Adrenal gland (tissue), 12 donors: ENCODE results near the gene FYB1. TPM values are rescaled to one million over a fixed set of nuclear protein-coding genes. Genes with fewer than 3 reads are reported as not detected.

Source experiments
- DNase-seq, 7 donors: peaks; one replicate each; pipeline ENCODE4 v3.0.0-alpha.2; 2019 to 2020
- H3K27ac ChIP-seq, 5 donors: fragments of 200-600 bp; sonication (generic) in 4 of 5; 1 replicate in 3 of 5; 2 replicates in 2 of 5; pipeline versions ENCODE4 v1.5.1 to v1.8.0; 2016 to 2020; ENCODE audit warnings: mild to moderate bottlenecking in 1 of 5
- H3K27me3 ChIP-seq: fragments of 200-600 bp; 2 replicates; pipeline ENCODE4 v1.8.0; 2021
- H3K36me3 ChIP-seq, 2 donors: fragments of 200-600 bp; replicated peaks in 1 of 2; 1 replicate in 1 of 2; 2 replicates in 1 of 2; pipeline versions ENCODE4 v1.5.1 to v1.8.0; 2018 to 2022
- H3K4me1 ChIP-seq, 2 donors: fragments of 200-600 bp; replicated peaks in 1 of 2; 1 replicate in 1 of 2; 2 replicates in 1 of 2; pipeline versions ENCODE4 v1.5.1 to v1.8.0; 2018 to 2021
- H3K4me3 ChIP-seq, 4 donors: fragments of 200-600 bp; sonication (generic) in 3 of 4; one replicate each; pipeline ENCODE4 v1.5.1; 2016 to 2018
- H3K9me3 ChIP-seq, 3 donors: fragments of 200-600 bp; sonication (generic) in 1 of 3; replicated peaks in 1 of 3; 1 replicate in 2 of 3; 2 replicates in 1 of 3; pipeline versions ENCODE4 v1.5.1 to v1.8.0; 2016 to 2021
- POLR2A ChIP-seq, 2 donors: fragments of 450-650 bp; IDR thresholded peaks; one replicate each; pipeline ENCODE4 v1.6.1; 2017; ENCODE audit warnings: antibody characterized with exemption in 2 of 2, mild to moderate bottlenecking in 2 of 2, moderate library complexity in 1 of 2
- WGBS, 4 donors: extraction: QIAGEN DNeasy Blood & Tissue Kit in 2 of 4; methylation state at CpG; one replicate each; pipeline versions ENCODE4 v1.1.5 to v1.1.7; 2013 to 2017; 5-methylcytosine and 5-hydroxymethylcytosine counted together
- intact Hi-C, 2 donors: fragments of 100-400 bp; cut with DNase I; formaldehyde crosslinking; loops; one replicate each; pipeline versions ENCODE4 v1.14.1 to v1.15.0; 2022 to 2023
- polyA plus RNA-seq, 3 donors: library from polyadenylated mRNA; stranded (reverse); fragments of 200-250 nt in 2 of 3; fragments of 350-450 nt in 1 of 3; fragmentation: Illumina TruSeq in 1 of 3; extraction: RNeasy Lipid Tissue Mini Kit (QIAGEN cat#74804) in 1 of 3; gene quantifications; one replicate each; pipeline ENCODE4 v1.2.3, GENCODE V29; 2013 to 2014
- total RNA-seq, 9 donors: library from RNA; depleted of rRNA in 4 of 9; stranded (reverse); fragments of >200 nt in 4 of 9; fragments of 120-200 nt in 1 of 9; fragmentation: NEBNext Ultra II Directional in 1 of 9; extraction: Animal tissue kit (Norgen Biotek cat#: 25700) in 1 of 9; gene quantifications; one replicate each; pipeline versions ENCODE4 v1.1.0 to v1.2.4, GENCODE V29; 2013 to 2023
- TF ChIP-seq, protein P1 (sequence below), 6 experiments: fragments of 450-650 bp in 4 of 6; fragments of 200-600 bp in 2 of 6; sonication (generic) in 1 of 6; IDR thresholded peaks; 1 replicate in 5 of 6; 2 replicates in 1 of 6; pipeline versions ENCODE4 v1.5.1 to v1.8.0; 2016 to 2021; ENCODE audit warnings: antibody characterized with exemption in 6 of 6, mild to moderate bottlenecking in 2 of 6, moderate library complexity in 1 of 6
- donor health status: healthy with polysubstance abuse.
- donor health status: Bipolar disorder and iron deficiency.
- donor health status: DM: yes; HTN: yes; CAD: no.
- donor health status: DM: no; HTN: no; CAD: no.
- donor health status: DM: no; HTN: no; CAD: no.
- donor health status: DM: yes; HTN: yes; CAD: no.

The FYB1 gene
- total and polyA plus RNA-seq, 12 donors: 1.6 to 29.8 (median 13.6) TPM

DNA sequence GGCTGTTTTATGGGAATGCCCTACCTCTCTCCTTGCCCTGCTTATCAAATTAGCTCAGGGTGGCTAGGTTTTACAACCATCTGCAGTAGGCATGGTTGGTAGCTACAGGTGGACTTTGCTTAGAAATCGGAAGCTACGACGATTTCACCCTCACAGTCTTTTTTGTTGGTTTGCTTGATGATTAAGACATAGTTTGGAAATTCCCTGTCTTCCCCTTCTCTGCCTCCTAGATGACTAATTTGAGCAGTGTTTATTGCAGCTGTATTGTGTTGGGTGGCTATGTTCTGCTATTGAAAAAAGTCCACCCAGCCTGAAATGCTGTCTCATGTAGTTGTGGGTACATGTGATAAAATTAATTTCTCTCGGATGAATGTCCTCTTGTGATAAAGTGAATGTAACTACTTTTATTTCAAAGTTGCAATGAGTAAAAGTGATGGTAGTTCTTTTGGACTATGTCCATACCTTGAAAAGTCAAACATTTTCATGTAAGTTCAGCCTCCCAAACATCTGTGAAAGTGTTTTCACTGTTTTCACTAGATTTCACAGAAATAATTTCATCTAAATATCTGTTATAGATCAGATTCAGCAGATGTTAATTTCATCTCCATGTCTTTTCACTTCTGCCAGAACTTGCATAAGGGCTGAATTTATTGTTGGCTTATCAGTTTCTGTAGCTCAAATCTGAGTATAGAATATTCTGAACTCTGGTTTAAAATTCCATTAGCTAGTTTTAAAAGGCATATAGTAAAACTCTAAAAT is 37.3 kb upstream of the FYB1 start:
- H3K9me3 ChIP-seq: no peaks in the 10 kb centered on the region
- no peaks in the 10 kb centered on the region for H3K27me3 ChIP-seq
- no peak for TF ChIP-seq POLR2A (IDR thresholded peaks at IDR 0.05)
- TF ChIP-seq, protein P1, sequence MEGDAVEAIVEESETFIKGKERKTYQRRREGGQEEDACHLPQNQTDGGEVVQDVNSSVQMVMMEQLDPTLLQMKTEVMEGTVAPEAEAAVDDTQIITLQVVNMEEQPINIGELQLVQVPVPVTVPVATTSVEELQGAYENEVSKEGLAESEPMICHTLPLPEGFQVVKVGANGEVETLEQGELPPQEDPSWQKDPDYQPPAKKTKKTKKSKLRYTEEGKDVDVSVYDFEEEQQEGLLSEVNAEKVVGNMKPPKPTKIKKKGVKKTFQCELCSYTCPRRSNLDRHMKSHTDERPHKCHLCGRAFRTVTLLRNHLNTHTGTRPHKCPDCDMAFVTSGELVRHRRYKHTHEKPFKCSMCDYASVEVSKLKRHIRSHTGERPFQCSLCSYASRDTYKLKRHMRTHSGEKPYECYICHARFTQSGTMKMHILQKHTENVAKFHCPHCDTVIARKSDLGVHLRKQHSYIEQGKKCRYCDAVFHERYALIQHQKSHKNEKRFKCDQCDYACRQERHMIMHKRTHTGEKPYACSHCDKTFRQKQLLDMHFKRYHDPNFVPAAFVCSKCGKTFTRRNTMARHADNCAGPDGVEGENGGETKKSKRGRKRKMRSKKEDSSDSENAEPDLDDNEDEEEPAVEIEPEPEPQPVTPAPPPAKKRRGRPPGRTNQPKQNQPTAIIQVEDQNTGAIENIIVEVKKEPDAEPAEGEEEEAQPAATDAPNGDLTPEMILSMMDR (IDR thresholded peaks at IDR 0.05): no peak
- no peak overlapping the region for H3K4me3 ChIP-seq
- no peak for DNase-seq
- intact Hi-C loops: no loop called here
- H3K27ac ChIP-seq: no peak overlapping the region
- no peaks in the 10 kb centered on the region for H3K4me1 ChIP-seq
- H3K36me3 ChIP-seq: no peaks in the 10 kb centered on the region
- WGBS, 4 donors: 52 to 72% (median 60%) methylated on average over 4 of the region's 4 CpGs

DNA sequence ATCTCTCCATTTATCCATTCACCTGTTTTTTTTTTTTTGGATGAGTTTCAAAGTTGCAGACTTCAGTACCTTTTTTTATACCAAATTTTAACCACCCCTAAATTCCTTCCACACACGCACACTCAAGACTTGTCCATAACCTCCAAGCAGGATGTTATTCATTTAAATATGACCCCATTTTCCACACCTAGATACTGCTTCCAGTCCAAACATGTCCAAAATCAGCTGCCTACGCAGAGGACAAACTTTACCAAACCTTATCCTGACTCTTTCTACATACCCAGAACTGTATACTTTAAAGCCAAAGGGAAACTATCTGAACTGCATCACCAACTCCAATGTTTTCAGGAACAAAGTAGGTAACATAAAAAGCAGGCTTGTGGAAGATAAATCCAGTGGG is 36.0 kb upstream of the FYB1 start:
- no peak for DNase-seq
- intact Hi-C loops: no loop called here
- 88 to 93% (median 91%) methylated on average over 2 of the region's 2 CpGs for WGBS, 4 donors
- no peak overlapping the region for H3K4me3 ChIP-seq
- no peaks in the 10 kb centered on the region for H3K9me3 ChIP-seq
- no peak overlapping the region for H3K27ac ChIP-seq
- TF ChIP-seq, protein P1 (IDR thresholded peaks at IDR 0.05): no peak
- no peak for TF ChIP-seq POLR2A (IDR thresholded peaks at IDR 0.05)
- no peaks in the 10 kb centered on the region for H3K4me1 ChIP-seq
- no peaks in the 10 kb centered on the region for H3K36me3 ChIP-seq
- H3K27me3 ChIP-seq: no peaks in the 10 kb centered on the region

DNA sequence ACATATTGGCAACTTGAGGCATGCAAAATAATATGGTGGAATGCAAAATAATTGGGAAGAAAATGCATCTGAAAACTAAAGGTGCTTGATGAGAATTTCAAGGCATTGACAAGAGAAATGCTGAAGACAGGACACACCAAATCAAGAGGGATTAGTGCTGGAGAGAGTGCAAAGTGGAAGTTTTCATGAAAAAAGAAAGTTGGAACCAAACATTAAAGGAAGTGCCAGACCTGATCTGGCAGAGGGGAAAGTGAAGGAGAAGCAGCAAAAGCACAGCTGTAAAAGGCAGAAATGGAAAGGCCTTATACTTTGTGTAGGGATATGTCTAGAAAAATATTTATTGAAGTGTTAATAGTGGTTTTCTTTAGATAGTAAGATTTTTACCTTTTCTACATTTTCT is 35.3 kb upstream of the FYB1 start:
- Histone ChIP-seq H3K27ac (no peak overlapping the region), H3K36me3 (no peaks in the 10 kb centered on the region), H3K4me1 (no peaks in the 10 kb centered on the region), H3K4me3 (no peak overlapping the region), H3K27me3 (no peaks in the 10 kb centered on the region), H3K9me3 (no peaks in the 10 kb centered on the region)
- no peak for DNase-seq
- intact Hi-C loops: no loop called here
- no peak for TF ChIP-seq POLR2A (IDR thresholded peaks at IDR 0.05)
- TF ChIP-seq, protein P1 (IDR thresholded peaks at IDR 0.05): no peak

DNA sequence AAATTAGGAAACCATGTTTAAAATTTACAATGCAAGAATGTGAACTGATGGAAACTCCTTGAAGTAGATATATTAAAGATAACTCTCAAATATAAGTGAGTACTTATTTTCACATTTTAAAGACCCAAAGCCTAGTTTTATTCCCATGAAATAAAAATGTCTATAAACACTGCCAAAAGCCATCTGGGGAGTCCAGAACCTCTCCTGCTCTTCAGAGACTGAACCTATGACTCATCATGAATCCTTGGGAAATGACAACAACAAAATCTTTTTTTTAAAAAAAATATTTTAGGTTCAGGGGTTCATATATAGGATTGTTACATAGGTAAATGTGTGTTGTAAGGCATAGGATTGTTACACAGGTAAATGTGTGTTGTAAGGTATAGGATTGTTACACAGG is 33.8 kb upstream of the FYB1 start:
- TF ChIP-seq, protein P1 (IDR thresholded peaks at IDR 0.05): no peak
- no peak for TF ChIP-seq POLR2A (IDR thresholded peaks at IDR 0.05)
- Histone ChIP-seq H3K27me3 (no peaks in the 10 kb centered on the region), H3K4me3 (no peak overlapping the region), H3K9me3 (no peaks in the 10 kb centered on the region), H3K27ac (no peak overlapping the region), H3K36me3 (no peaks in the 10 kb centered on the region), H3K4me1 (no peaks in the 10 kb centered on the region)
- intact Hi-C loops: no loop called here
- no peak for DNase-seq
